ENCODE data around the gene PHF13. TPM values are rescaled to one million over a fixed set of nuclear protein-coding genes. Genes with fewer than 3 reads are reported as not detected.

PHF13 gene
- total and polyA plus RNA-seq, 4 donors: 1.4 to 8.7 (median 3.8) TPM

GRCh38 chr1:6593810-6594209 lies 19.7 kb upstream of the PHF13 start:
- Histone ChIP-seq H3K4me3 (ENCODE audit: low read depth in 1 of 3, low read length in 3 of 3) (no peak overlapping the region), H3K4me1 (ENCODE audit: control insufficient read depth in 4 of 4, insufficient read depth in 4 of 4, low read length in 3 of 4) (peaks cover 0 to 19% (median 11%) of the 10 kb centered on the region in 4 donors), H3K9ac (ENCODE audit: low read depth in 1 of 2, low read length in 2 of 2) (no peak overlapping the region), H3K27ac (ENCODE audit: low read depth in 1 of 2, low read length in 2 of 2) (no peak overlapping the region), H3K27me3 (ENCODE audit: control insufficient read depth in 4 of 4, insufficient read depth in 4 of 4, low read length in 3 of 4) (no peaks in the 10 kb centered on the region), H3K9me3 (ENCODE audit: control insufficient read depth in 4 of 4, low read length in 3 of 4) (no peaks in the 10 kb centered on the region), H3K36me3 (ENCODE audit: control insufficient read depth in 4 of 4, insufficient read depth in 3 of 4, low read depth in 1 of 4, low read length in 3 of 4) (peaks cover 26 to 71% (median 47%) of the 10 kb centered on the region in 4 donors)
- no peak for DNase-seq (ENCODE audit: low spot score)
- no peak for TF ChIP-seq FOXA1 (IDR thresholded peaks at IDR 0.05)
- no peak for TF ChIP-seq ATF3 (IDR thresholded peaks at IDR 0.05)
- TF ChIP-seq MAX (IDR thresholded peaks at IDR 0.05): no peak
- no peak for TF ChIP-seq ZBTB33 (IDR thresholded peaks at IDR 0.05)
- TF ChIP-seq NR2F2 (IDR thresholded peaks at IDR 0.05): no peak
- no peak for TF ChIP-seq HNF4G (IDR thresholded peaks at IDR 0.05)
- no peak for TF ChIP-seq FOXA2 (IDR thresholded peaks at IDR 0.05)
- TF ChIP-seq JUND (IDR thresholded peaks at IDR 0.05): no peak
- no peak for TF ChIP-seq EGR1 (IDR thresholded peaks at IDR 0.05; ENCODE audit: low read depth in 2 of 2)
- TF ChIP-seq RAD21 (IDR thresholded peaks at IDR 0.05): no peak
- no peak for TF ChIP-seq HNF4A (conservative IDR thresholded peaks at IDR 0.05)
- no peak for TF ChIP-seq YY1 (IDR thresholded peaks at IDR 0.05)
- no peak for TF ChIP-seq REST (IDR thresholded peaks at IDR 0.05)
- TF ChIP-seq SP1 (IDR thresholded peaks at IDR 0.05): no peak
- no peak for TF ChIP-seq RXRA (IDR thresholded peaks at IDR 0.05)
- WGBS: 96% methylated on average over 15 of the region's 15 CpGs

GRCh38 chr1:6594977-6595740 lies 18.4 kb upstream of the PHF13 start:
- Histone ChIP-seq H3K9ac (ENCODE audit: low read depth in 1 of 2, low read length in 2 of 2) (no peak overlapping the region), H3K36me3 (ENCODE audit: control insufficient read depth in 4 of 4, insufficient read depth in 3 of 4, low read depth in 1 of 4, low read length in 3 of 4) (peaks cover 25 to 59% (median 41%) of the 10 kb centered on the region in 4 donors), H3K27ac (ENCODE audit: low read depth in 1 of 2, low read length in 2 of 2) (no peak overlapping the region), H3K27me3 (ENCODE audit: control insufficient read depth in 4 of 4, insufficient read depth in 4 of 4, low read length in 3 of 4) (no peaks in the 10 kb centered on the region), H3K9me3 (ENCODE audit: control insufficient read depth in 4 of 4, low read length in 3 of 4) (no peaks in the 10 kb centered on the region), H3K4me3 (ENCODE audit: low read depth in 1 of 3, low read length in 3 of 3) (no peak overlapping the region), H3K4me1 (ENCODE audit: control insufficient read depth in 4 of 4, insufficient read depth in 4 of 4, low read length in 3 of 4) (peaks cover 3 to 33% (median 22%) of the 10 kb centered on the region in 4 donors)
- DNase-seq (ENCODE audit: low spot score): no peak
- no peak for TF ChIP-seq HNF4A (conservative IDR thresholded peaks at IDR 0.05)
- TF ChIP-seq CTCF (IDR thresholded peaks at IDR 0.05; ENCODE audit: low read depth, low read length, missing input control): no peak
- no peak for TF ChIP-seq NR2F2 (IDR thresholded peaks at IDR 0.05)
- no peak for TF ChIP-seq TAF1 (conservative IDR thresholded peaks at IDR 0.05)
- no peak for TF ChIP-seq ATF3 (IDR thresholded peaks at IDR 0.05)
- TF ChIP-seq YY1 (IDR thresholded peaks at IDR 0.05): no peak
- no peak for TF ChIP-seq EGR1 (IDR thresholded peaks at IDR 0.05; ENCODE audit: low read depth in 2 of 2)
- TF ChIP-seq SP1 (IDR thresholded peaks at IDR 0.05): no peak
- no peak for TF ChIP-seq RAD21 (IDR thresholded peaks at IDR 0.05)
- TF ChIP-seq ZBTB33 (IDR thresholded peaks at IDR 0.05): no peak
- WGBS: 89% methylated on average over 11 of the region's 11 CpGs

Data from liver (tissue), 9 donors.